Heart left ventricle (tissue), 13 donors: ENCODE measurements around the gene MRPL11.

ENCODE experiments used
- CTCF ChIP-seq, 12 donors: fragments of 200-600 bp; sonication (generic) in 4 of 12; IDR thresholded peaks; one replicate each; pipeline versions ENCODE4 v1.5.0 to v1.8.0; 2018 to 2022; ENCODE audit warnings: antibody characterized with exemption in 12 of 12, mild to moderate bottlenecking in 5 of 12
- POLR2A ChIP-seq, 2 donors: fragments of 450-650 bp; IDR thresholded peaks; one replicate each; pipeline ENCODE4 v1.6.1; 2017; ENCODE audit warnings: antibody characterized with exemption in 2 of 2, mild to moderate bottlenecking in 2 of 2, moderate library complexity in 2 of 2
- donor health status: ischemic (EF 13 %, LVEDD 7.1; RV severe dilation, severe dysfunction).
- donor health status: DM: no; HTN: yes; CAD: no.
- donor health status: DM: no; HTN: no; CAD: no.
- donor health status: ischemic (EF 25% LVEDD 6.9; RV normal size, moderate dysfunction).
- donor health status: ischemic (EF 25% LVEDD 5.7; RV mildly dilated, moderate dysfunction).
- donor health status: ischemic (EF 35%, LVEDD 5.7; RV mildly dilated, moderate dysfunction).
- donor health status: nonischemic (EF 11% LVEDD 7.7; RV severe dilation, severe dysfunction).
- donor health status: DM: yes; HTN: yes; CAD: no.
- donor health status: PGD.
- donor health status: ischemic (EF 29% LVEDD 5.4; RV normal size, mild dysfunction).
- donor health status: nonischemic (EF 23%, LVEDD 6.1; RV moderate dilation, normal function).

GRCh38 chr11:66448523-66448922, 9.9 kb upstream of the MRPL11 start:
- TF ChIP-seq CTCF (IDR thresholded peaks at IDR 0.05) = no peak
- TF ChIP-seq POLR2A (IDR thresholded peaks at IDR 0.05) = no peak
